ENCODE results near the gene PAK6. TPM values are rescaled to one million over a fixed set of nuclear protein-coding genes. Genes with fewer than 3 reads are reported as not detected.

The PAK6 gene
- total and polyA plus RNA-seq, 11 donors, result 0.93 to 17.4 (median 7.6) TPM

DNA sequence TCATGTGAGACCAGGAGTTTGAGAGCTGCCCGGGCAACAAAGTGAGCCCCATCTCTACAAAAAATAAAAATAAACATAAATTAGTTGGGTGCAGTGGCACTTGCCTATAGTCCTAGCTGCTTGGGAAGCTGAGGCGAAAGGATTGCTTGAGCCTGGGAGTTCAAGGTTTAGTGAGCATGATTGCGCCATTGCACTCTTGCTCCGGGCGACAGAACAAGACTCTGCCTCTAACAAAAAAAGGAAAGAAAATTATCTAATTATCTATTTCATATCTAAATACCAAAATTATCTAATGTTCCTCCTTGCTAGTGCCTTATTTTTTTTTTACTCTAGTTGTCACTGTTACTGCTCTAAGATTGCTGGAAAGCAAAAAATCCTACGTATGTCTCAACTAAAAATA lies 16.7 kb upstream of the PAK6 start:
- Histone ChIP-seq H3K27me3 (no peaks in the 10 kb centered on the region), H3K27ac (no peak overlapping the region), H3K9me3 (no peaks in the 10 kb centered on the region), H3K36me3 (no peaks in the 10 kb centered on the region), H3K4me3 (no peak overlapping the region), H3K4me1 (no peaks in the 10 kb centered on the region)
- no peak for TF ChIP-seq POLR2A (IDR thresholded peaks at IDR 0.05)
- TF ChIP-seq, protein P1, sequence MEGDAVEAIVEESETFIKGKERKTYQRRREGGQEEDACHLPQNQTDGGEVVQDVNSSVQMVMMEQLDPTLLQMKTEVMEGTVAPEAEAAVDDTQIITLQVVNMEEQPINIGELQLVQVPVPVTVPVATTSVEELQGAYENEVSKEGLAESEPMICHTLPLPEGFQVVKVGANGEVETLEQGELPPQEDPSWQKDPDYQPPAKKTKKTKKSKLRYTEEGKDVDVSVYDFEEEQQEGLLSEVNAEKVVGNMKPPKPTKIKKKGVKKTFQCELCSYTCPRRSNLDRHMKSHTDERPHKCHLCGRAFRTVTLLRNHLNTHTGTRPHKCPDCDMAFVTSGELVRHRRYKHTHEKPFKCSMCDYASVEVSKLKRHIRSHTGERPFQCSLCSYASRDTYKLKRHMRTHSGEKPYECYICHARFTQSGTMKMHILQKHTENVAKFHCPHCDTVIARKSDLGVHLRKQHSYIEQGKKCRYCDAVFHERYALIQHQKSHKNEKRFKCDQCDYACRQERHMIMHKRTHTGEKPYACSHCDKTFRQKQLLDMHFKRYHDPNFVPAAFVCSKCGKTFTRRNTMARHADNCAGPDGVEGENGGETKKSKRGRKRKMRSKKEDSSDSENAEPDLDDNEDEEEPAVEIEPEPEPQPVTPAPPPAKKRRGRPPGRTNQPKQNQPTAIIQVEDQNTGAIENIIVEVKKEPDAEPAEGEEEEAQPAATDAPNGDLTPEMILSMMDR (IDR thresholded peaks at IDR 0.05), result no peak
- ATAC-seq (no peak), DNase-seq (no peak)
- intact Hi-C loops (cut with DNase I), result loop anchor here in 1 of 10 donors (10.0 kb wide), 1 partner anchor 203 kb away; no protein-coding TSS in a partner anchor
- WGBS, 4 donors, result 94 to 97% (median 96%) methylated on average over 6 of the region's 6 CpGs

DNA sequence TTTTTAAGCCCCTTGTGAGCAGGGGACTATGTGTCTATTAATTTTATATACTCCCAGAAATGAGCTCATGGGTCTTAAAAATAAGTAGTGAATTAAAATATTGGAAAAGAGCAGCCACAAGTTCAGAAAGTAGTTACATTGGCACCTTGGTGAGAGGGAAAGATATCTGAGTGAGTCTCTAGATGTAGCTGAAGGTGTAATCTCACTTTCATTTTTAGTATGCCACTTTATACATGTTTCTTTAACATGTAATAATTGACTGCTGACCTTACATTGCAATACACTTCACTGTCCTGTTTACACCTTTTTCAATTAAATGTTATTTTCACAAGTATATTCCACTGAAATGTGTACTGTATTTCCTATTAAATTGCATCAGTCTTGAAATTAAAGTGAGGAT lies 12.1 kb upstream of the PAK6 start:
- no peak overlapping the region for H3K27ac ChIP-seq
- ATAC-seq, result no peak
- H3K36me3 ChIP-seq, result no peaks in the 10 kb centered on the region
- DNase-seq, result no peak
- no peaks in the 10 kb centered on the region for H3K27me3 ChIP-seq
- H3K9me3 ChIP-seq, result no peaks in the 10 kb centered on the region
- no peak overlapping the region for H3K4me3 ChIP-seq
- TF ChIP-seq, protein P1 (IDR thresholded peaks at IDR 0.05), result no peak
- TF ChIP-seq POLR2A (IDR thresholded peaks at IDR 0.05), result no peak
- intact Hi-C loops (cut with DNase I), result loop anchor here in 2 of 10 donors (5.0 to 10.0 kb wide), 2 partner anchors 36 to 198 kb away; no protein-coding TSS in a partner anchor
- no peaks in the 10 kb centered on the region for H3K4me1 ChIP-seq

DNA sequence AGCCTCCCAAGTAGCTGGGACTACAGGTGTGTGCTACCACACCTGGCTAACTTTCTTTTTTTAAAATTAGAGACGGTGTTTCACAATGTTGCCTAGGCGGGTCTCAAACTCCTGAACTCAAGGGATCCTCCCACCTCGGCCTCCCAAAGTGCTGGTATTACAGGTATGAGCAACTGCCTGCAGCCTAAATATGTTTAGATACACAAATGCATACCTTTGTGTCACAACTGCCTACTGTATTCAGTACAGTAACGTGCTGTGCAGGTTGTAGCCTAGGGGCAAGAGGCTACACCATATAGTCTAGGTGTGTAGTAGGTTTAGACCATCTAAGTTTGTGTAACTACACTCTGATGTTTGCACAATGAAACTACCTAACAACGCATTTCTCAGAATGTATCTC lies 9.5 kb upstream of the PAK6 start:
- H3K36me3 ChIP-seq, result no peaks in the 10 kb centered on the region
- DNase-seq (no peak), ATAC-seq (no peak)
- intact Hi-C loops (cut with DNase I), result loop anchor here in 2 of 10 donors (5.0 to 10.0 kb wide), 2 partner anchors 33 to 195 kb away; no protein-coding TSS in a partner anchor
- H3K4me1 ChIP-seq, result peaks cover 0 to 14% (median 0%) of the 10 kb centered on the region in 12 donors
- H3K4me3 ChIP-seq, result no peak overlapping the region
- WGBS, 4 donors, result 98 to 99% (median 99%) methylated on average over 5 of the region's 5 CpGs
- H3K9me3 ChIP-seq, result no peaks in the 10 kb centered on the region
- H3K27me3 ChIP-seq, result no peaks in the 10 kb centered on the region
- TF ChIP-seq, protein P1 (IDR thresholded peaks at IDR 0.05), result no peak
- no peak for TF ChIP-seq POLR2A (IDR thresholded peaks at IDR 0.05)
- no peak overlapping the region for H3K27ac ChIP-seq

DNA sequence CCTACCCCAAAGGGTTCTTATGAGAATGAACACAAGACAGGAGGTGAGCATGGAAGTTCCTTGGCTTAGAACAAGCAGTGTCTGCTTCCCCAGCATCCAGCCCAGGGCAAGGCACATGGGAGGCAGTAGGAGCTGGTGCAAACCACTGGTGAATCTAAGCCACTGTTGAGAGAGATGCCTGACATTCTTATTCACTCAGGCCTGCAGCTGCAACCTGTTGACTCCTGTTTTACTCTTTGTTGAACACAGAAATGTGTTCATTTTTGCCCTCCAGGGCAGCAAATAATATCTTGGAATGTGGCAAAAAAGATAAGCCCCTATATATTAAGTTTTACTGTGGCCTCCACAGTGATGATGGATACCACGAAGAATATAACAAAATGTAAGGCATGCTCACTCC lies 8.9 kb upstream of the PAK6 start:
- intact Hi-C loops (cut with DNase I), result loop anchor here in 3 of 10 donors (5.0 to 10.0 kb wide), 3 partner anchors 32 to 195 kb away; no protein-coding TSS in a partner anchor

More for the DNA sequence above, 8.9 kb upstream of the PAK6 start:
- Histone ChIP-seq H3K27me3 (no peaks in the 10 kb centered on the region), H3K4me1 (peaks cover 0 to 20% (median 0%) of the 10 kb centered on the region in 12 donors), H3K36me3 (no peaks in the 10 kb centered on the region), H3K4me3 (no peak overlapping the region), H3K9me3 (no peaks in the 10 kb centered on the region), H3K27ac (no peak overlapping the region)
- WGBS, 4 donors, result 93 to 100% (median 95%) methylated on average over 1 of the region's 1 CpG
- ATAC-seq, result no peak
- TF ChIP-seq POLR2A (IDR thresholded peaks at IDR 0.05), result no peak
- TF ChIP-seq, protein P1 (IDR thresholded peaks at IDR 0.05), result no peak
- no peak for DNase-seq

Measured in heart left ventricle (tissue), 16 donors.